NCI-H2196 treated with DMSO at 0.1 percent for 48 hours (cell line): ENCODE data around the gene TMC8.

Experiments
- DNase-seq: peaks from one replicate; lab custom pipeline; 2025; ENCODE audit not compliant: unreplicated experiment; lab: John Stamatoyannopoulos, UW

The TMC8 gene

GRCh38 chr17:78174870-78175642, 44.5 kb downstream of the TMC8 start:
- peak; percentile 98 for DNase-seq

- no peak for DNase-seq
Measured at GRCh38 chr17:78175643-78175981, 45.0 kb downstream of the TMC8 start.

GRCh38 chr17:78176548-78177025, 46.0 kb downstream of the TMC8 start:
- DNase-seq: no peak

- DNase-seq: no peak
Measured at GRCh38 chr17:78179372-78179771, 48.8 kb downstream of the TMC8 start.

GRCh38 chr17:78180083-78180482, 49.5 kb downstream of the TMC8 start:
- DNase-seq: no peak

GRCh38 chr17:78180508-78180907, 49.9 kb downstream of the TMC8 start:
- DNase-seq: no peak

GRCh38 chr17:78182504-78182903, 51.9 kb downstream of the TMC8 start:
- DNase-seq: no peak

GRCh38 chr17:78183916-78184315, 53.3 kb downstream of the TMC8 start:
- no peak for DNase-seq

GRCh38 chr17:78184351-78184750, 53.8 kb downstream of the TMC8 start:
- DNase-seq: no peak

- no peak for DNase-seq
Measured at GRCh38 chr17:78184868-78185267, 54.3 kb downstream of the TMC8 start.

GRCh38 chr17:78185981-78186691, 55.6 kb downstream of the TMC8 start:
- DNase-seq: no peak

GRCh38 chr17:78186692-78187595, 56.4 kb downstream of the TMC8 start, which contains the start of the genes AFMID and TK1:
AFMID (plus strand) TSS chr17:78187362; CDS start chr17:78187371, 9 bp downstream.
TK1 (minus strand) TSS chr17:78187052; CDS start chr17:78186994, 58 bp downstream.
- DNase-seq: peak; percentile 97
